Putamen (tissue), 1 donor: ENCODE measurements around the gene MAP1B.
"Not testable (repeated sequence)": the region's sequence is repeated elsewhere in the genome, so short reads cannot be mapped to it uniquely, and the experiment has no call there.

Experiments
- DNase-seq: peaks from one replicate; pipeline ENCODE4 v3.0.0-alpha.2; 2016; ENCODE audit warnings: low spot score

MAP1B gene

DNA sequence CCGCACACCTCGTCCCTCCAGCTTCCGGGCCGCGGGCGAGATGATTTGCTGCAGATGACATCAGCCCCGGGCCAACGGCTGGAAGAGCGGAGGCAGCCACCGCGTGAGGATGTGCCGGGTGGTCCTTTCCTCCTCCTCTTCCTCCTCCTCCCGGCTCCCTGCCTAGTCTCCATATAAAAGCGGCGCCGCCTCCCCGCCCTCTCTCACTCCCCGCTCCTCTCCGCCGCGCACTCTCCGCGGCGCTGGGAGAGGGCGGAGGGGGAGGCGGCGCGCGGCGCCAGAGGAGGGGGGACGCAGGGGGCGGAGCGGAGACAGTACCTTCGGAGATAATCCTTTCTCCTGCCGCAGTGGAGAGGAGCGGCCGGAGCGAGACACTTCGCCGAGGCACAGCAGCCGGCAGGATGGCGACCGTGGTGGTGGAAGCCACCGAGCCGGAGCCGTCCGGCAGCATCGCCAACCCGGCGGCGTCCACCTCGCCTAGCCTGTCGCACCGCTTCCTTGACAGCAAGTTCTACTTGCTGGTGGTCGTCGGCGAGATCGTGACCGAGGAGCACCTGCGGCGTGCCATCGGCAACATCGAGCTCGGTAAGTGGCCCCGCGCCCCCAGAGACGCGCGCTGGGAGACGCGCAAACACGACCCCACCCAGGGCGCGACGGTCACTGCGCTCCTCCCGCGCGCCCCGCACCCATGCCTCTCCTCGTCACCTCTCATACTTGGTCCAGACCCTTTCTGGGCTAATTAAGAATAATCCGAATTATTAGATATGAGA lies at the start of gene MAP1B:
Gene MAP1B (plus strand): TSS at position 345 of the 770 bp plus-strand sequence. CDS start 57 bp downstream, at position 402.
- DNase-seq: peak; percentile 83

GRCh38 chr5:72057816-72058215 lies 49.5 kb upstream of the MAP1B start:
- DNase-seq: no peak

GRCh38 chr5:72063219-72063819 lies 44.0 kb upstream of the MAP1B start:
- DNase-seq: no peak

DNA sequence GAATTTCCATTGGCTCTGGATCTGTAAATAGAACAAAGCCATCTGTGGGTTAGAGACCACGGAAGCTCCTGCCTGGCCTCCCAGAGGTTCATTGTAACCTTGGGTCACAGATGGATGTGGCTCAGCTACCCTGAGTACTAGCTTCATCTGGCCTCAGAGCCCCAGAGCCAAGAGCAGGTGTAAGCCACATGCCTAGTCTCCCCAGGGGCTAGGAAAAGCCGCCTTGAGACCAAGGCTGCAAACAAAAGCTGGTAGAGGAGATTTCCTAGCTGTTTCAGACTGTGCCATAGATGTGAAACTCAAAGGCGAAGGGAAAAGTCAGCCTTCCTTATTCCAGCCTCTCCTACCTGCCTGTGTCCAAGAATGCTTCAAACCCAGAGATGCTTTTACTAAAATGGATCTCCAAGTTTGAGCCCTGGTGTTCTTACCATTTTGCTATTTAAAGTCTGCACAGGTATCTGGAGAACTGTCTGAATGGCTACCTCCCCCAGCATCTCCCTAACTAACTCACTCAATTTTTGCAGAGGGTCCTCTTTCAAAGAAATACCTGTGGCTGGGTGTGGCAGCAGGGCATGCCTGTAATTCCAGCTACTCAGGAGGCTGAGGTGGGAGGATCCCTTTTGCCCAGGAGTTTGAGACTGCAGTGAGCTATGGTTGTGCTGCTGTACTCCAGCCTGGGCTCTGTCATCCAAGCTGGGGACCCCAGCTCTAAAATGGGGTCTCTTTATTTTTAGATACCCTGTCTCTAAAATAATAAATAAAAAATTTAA lies 42.3 kb upstream of the MAP1B start:
- no peak for DNase-seq

DNA sequence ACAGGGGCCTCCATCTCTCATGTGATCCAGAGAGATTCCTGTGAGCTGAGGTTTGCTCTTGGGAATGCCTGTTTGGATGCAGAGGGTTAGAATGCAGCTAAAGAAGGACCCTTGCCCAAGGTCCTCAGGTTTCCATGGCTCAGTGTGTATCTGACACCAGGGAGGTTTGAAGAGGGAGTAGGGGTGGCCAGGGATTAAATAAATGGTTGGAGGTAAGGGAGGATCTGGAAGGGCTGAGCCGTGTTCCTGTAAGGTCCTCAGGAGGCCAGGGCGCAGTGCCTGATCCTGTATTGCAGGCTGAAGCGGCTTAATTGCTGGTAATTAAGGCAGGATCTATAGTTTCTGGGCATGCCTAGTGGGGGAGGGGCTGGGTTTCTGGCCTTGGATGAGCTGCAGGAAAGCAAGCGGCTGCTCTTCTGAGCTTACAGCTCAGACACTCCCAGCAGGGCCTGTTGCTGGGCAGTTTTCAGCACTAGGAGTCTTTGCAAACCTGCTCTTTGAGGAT lies 41.5 kb upstream of the MAP1B start:
- DNase-seq: no peak

GRCh38 chr5:72066705-72067107 lies 40.6 kb upstream of the MAP1B start:
- DNase-seq: no peak

DNA sequence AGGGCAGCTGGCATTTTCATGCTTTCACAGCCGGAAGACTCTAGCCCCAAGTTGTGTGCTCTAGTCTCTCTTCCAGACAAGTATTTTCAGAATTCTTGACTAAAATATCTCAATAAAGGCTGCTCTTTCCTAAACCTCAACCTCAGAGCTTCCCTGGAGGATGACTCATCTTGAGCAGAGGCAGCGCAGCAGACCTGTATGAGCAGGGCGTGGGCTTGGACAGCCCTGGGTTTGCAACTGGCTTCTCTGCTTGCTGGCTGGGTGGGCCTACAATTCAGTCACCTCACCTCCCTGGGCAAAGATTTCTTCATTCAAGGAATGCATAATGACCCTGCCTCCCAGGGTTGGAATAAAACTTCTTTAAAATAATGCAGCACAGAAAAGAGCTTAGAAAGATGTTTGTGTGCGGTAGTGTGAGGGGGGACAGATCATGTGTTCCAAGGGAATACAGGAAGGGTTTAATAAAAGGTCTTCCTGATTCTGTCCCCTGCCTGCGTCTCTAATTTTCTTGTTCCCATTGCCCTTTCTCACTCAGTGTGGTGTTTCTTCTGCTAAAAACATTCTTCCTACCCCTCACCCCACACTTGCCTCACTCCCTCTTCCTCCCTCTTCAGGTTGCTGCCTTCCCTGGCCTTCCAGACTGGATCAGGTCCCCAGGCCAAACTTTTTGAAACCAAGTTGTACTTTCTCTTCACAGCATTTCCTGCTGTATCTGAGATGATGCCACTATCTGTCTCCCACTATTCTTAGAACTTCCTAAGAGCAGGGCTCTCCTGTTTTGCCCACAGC lies 39.4 kb upstream of the MAP1B start:
- DNase-seq: peak; percentile 45

- no peak for DNase-seq
These were observed 36.7 kb upstream of the MAP1B start for GRCh38 chr5:72070529-72070928.

DNA sequence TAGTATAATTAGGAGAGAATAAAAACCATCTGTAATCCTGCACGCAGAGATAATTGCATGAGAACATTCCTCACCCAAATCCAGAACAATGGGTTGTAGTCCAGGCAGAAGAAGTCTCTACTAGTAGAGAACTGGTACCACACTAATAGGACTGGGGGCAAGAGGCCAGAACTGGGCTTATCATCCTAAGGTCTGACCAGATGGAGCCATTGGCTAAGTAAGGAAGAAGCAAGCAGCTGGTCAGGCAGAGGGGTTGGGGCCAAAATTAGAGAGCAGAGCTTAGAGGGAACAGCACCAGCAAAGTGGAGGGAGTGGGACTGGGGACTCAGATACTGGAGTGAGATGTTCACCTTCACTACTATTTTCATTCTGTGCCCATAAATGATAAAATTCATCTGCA lies 35.4 kb upstream of the MAP1B start:
- DNase-seq: no peak

GRCh38 chr5:72074251-72074650 lies 33.0 kb upstream of the MAP1B start:
- no peak for DNase-seq

DNA sequence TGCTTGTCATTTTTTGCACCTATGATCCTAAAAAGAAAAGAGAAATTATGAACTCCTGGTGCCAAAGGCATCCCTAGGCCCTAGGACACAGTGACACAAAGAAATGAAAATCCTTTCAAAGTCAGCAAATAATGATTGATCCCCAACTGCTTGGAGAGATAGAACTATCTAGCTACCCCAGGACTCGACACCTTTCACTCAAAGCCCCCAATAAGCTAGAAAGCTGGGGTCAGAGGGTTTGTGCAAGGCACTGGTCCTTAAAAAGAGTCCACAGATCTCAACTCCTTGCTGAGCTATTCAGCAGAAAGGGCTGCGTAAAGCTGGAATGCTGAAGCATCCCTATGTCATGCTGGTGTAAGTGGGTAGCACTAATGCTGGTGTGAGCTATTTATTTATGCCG lies 31.8 kb upstream of the MAP1B start:
- no peak for DNase-seq

- DNase-seq: no peak
These were observed 30.5 kb upstream of the MAP1B start for GRCh38 chr5:72076621-72077300.

GRCh38 chr5:72077390-72077789 lies 29.9 kb upstream of the MAP1B start:
- DNase-seq: no peak

DNA sequence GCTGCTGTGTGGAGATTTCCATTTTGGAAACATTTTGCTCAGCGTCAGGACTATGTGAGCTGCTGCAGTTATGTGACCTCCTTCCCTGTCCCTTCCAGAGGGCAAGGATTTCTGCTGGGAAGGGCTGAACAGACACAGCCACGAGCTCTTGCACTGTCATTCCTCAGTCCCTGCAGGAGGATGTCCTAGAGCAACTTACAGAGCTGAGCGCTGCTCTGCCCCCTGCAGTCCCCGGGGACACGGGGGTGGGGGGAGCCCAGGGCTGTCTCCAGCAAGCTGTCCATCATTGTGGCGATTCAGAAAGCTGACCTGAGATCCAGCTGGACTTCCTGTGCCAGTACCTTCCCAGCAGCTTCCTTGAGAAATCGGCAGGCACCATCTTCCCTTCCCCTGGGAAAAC lies 28.0 kb upstream of the MAP1B start:
- no peak for DNase-seq

DNA sequence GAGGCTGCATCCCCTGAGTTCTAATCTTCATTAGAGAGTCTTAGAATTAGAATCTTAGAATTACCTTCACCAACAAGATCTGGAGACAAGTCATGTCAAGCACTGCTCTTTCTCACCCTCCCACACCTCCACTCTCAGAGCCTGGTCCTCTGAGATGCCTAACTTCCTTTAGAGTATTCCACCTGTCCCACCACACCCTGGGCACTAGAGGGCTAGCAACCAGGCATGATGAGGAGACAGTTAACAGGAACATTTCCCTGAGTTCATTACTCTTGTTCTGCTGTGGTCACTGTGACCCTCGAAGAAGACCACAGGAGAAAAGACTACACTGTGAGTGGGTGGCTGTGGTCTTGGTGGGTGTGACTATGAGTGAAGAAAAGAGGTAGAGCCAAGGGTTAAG lies 25.2 kb upstream of the MAP1B start:
- DNase-seq: no peak

DNA sequence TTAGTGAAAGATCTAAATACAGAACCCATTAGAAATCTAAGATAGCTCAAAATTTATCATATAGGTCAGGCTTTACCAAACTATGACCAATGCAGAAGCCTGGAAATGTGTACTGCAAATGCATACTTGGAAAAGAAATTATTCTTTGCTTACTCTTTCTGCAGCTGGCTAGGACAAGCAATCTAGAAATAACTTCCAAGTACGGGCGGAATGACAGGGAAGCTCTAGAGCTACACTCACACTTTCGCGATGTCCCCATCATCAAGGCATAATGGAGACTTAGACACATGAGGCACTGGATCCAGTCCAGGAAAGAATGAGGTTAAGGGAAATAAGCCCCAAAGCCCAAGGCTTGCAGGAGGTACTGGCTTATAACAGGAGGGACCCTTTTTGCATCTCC lies 22.4 kb upstream of the MAP1B start:
- no peak for DNase-seq

DNA sequence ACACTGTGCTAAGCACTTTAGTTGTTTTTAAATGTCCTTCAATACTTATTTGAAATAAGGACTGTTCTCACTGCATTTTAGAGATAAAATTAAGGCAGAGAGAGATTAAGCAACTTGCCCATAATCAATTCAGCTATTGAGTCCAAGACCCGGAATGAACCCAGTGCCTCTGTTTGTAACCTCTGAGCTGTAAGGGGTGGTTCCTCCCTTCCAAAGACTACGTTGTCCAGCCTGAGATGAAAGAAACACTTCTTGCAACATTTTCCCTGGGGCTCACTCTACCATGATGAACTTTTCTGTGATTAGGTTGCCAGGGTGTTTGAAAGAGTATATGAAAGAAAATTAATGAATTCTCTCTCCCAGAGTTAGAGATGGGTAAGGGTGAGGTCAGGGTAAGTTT lies 22.0 kb upstream of the MAP1B start:
- no peak for DNase-seq

DNA sequence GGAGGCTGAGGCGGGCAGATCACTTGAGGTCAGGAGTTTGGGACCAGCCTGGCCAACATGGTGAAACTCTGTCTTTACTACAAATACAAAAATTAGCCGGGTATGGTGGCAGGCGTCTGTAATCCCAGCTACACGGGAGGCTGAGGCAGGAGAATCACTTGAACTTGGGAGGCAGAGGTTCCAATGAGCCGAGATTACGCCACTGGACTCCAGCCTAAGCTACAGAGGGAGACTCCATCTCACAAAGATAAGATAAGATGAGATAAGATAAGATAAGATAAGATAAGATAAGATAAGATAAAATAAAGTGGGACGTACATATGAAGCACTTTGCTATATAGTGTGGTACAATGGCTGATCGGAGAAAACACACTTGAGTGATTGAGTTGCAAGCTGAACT lies 17.6 kb upstream of the MAP1B start:
- not testable (repeated sequence) for DNase-seq

- DNase-seq: no peak
These were observed 15.2 kb upstream of the MAP1B start for GRCh38 chr5:72092074-72092473.

GRCh38 chr5:72093217-72093616 lies 14.1 kb upstream of the MAP1B start:
- DNase-seq: no peak

- DNase-seq: no peak
These were observed 13.5 kb upstream of the MAP1B start for GRCh38 chr5:72093824-72094223.
